HG03565 (cell line): Measurements from ENCODE around the gene RASGRP2.

Experiments used
- ATAC-seq: cut with Tn5 transposase; IDR thresholded peaks from one replicate; pipeline ENCODE4 v1.9.1; 2021; ENCODE audit warnings: mild to moderate bottlenecking, moderate library complexity; ENCODE audit not compliant: unreplicated experiment

Gene RASGRP2

GRCh38 chr11:64757549-64758329 lies 13.8 kb upstream of the RASGRP2 start:
- no peak for ATAC-seq

GRCh38 chr11:64755681-64756361 lies 11.9 kb upstream of the RASGRP2 start:
- no peak for ATAC-seq

- ATAC-seq, result no peak
Measured at GRCh38 chr11:64754919-64755662, 11.1 kb upstream of the RASGRP2 start.

- no peak for ATAC-seq
Measured at GRCh38 chr11:64754124-64754918, 10.4 kb upstream of the RASGRP2 start.

GRCh38 chr11:64753380-64754123 lies 9.6 kb upstream of the RASGRP2 start:
- no peak for ATAC-seq

- ATAC-seq, result no peak
Measured at GRCh38 chr11:64753019-64753379, 9.1 kb upstream of the RASGRP2 start.

GRCh38 chr11:64752175-64752970 lies 8.4 kb upstream of the RASGRP2 start:
- no peak for ATAC-seq

GRCh38 chr11:64751580-64751979 lies 7.6 kb upstream of the RASGRP2 start:
- no peak for ATAC-seq

- no peak for ATAC-seq
Measured at GRCh38 chr11:64751136-64751535, 7.2 kb upstream of the RASGRP2 start.

GRCh38 chr11:64750361-64751054 lies 6.6 kb upstream of the RASGRP2 start:
- ATAC-seq, result no peak

GRCh38 chr11:64747961-64748665 lies 4.2 kb upstream of the RASGRP2 start:
- no peak for ATAC-seq

GRCh38 chr11:64746486-64746885 lies 2.5 kb upstream of the RASGRP2 start:
- ATAC-seq, result no peak

GRCh38 chr11:64745521-64746328 lies 1.8 kb upstream of the RASGRP2 start:
- ATAC-seq, result no peak

GRCh38 chr11:64745189-64745520 lies 1.2 kb upstream of the RASGRP2 start:
- ATAC-seq, result no peak

GRCh38 chr11:64744544-64745188 lies 724 bp upstream of the RASGRP2 start:
- ATAC-seq, result no peak

GRCh38 chr11:64742889-64743590 lies 902 bp downstream of the RASGRP2 start:
- ATAC-seq, result no peak
